ENCODE data around the gene CLCN2.

The CLCN2 gene

GRCh38 chr3:184321666-184322065, 39.7 kb downstream of the CLCN2 start:
- no peak for DNase-seq

GRCh38 chr3:184320104-184320445, 41.3 kb downstream of the CLCN2 start:
- DNase-seq = peak; percentile 78

- no peak for DNase-seq
Observed at GRCh38 chr3:184317201-184317600, 44.2 kb downstream of the CLCN2 start.

- DNase-seq = no peak
Observed at GRCh38 chr3:184316792-184317191, 44.6 kb downstream of the CLCN2 start.

GRCh38 chr3:184315871-184316661, 45.3 kb downstream of the CLCN2 start:
- DNase-seq = no peak

GRCh38 chr3:184315543-184315867, 45.9 kb downstream of the CLCN2 start:
- no peak for DNase-seq

- DNase-seq = peak; percentile 34
Observed at GRCh38 chr3:184314700-184315542, 46.5 kb downstream of the CLCN2 start.

GRCh38 chr3:184314363-184314699, 47.1 kb downstream of the CLCN2 start, which contains the start of gene EIF4G1:
Gene EIF4G1 (plus strand): TSS chr3:184314606. CDS start chr3:184315797, 1,191 bp downstream.
- peak; percentile 96 for DNase-seq

GRCh38 chr3:184311633-184312032, 49.8 kb downstream of the CLCN2 start:
- DNase-seq = no peak

GRCh38 chr3:184308744-184309143, 52.7 kb downstream of the CLCN2 start:
- DNase-seq = no peak

GRCh38 chr3:184307915-184308314, 53.5 kb downstream of the CLCN2 start:
- DNase-seq = no peak

GRCh38 chr3:184306341-184306972, 54.9 kb downstream of the CLCN2 start:
- no peak for DNase-seq

GRCh38 chr3:184305577-184305976, 55.8 kb downstream of the CLCN2 start:
- no peak for DNase-seq

- DNase-seq = no peak
Observed at GRCh38 chr3:184300378-184300720, 61.1 kb downstream of the CLCN2 start.

GRCh38 chr3:184299488-184300377, 61.7 kb downstream of the CLCN2 start:
- peak; percentile 43 for DNase-seq

- DNase-seq = peak; percentile 98
Observed at GRCh38 chr3:184298759-184299487, 62.5 kb downstream of the CLCN2 start, which contains the start of gene PSMD2. Gene PSMD2 (plus strand): TSS chr3:184299241. CDS start chr3:184299267, 26 bp downstream.

- DNase-seq = no peak
Observed at GRCh38 chr3:184296616-184297015, 64.8 kb downstream of the CLCN2 start.

Data from NCI-H1105 treated with DMSO at 0.1 percent for 48 hours (cell line).